ENCODE data around the gene MYH6.

DNA sequence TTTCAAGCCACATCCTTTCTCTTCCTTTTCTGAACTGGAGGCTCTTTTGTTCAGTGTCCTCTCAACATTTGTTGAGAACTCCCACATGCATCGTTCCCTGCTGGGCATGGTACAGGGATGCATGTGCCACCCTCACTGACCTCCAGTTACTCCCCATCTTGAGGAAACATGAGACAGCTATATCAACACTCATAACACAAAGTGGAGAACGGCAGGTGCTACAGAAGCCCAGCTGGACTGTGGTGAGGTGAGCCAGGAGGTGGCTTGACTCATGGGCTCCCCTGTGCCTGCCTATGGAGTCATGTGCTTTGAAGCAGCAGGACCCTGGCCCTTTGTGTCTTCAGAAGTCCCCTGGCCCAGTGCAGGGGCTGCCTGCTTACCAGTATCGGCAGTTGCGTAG lies 9.7 kb downstream of the MYH6 start:
- TF ChIP-seq POLR2A (IDR thresholded peaks at IDR 0.05) (no peak), CTCF (IDR thresholded peaks at IDR 0.05) (no peak)
